Right lobe of liver (tissue), 6 donors: ENCODE data around the gene EML6. TPM values are rescaled to one million over a fixed set of nuclear protein-coding genes. Genes with fewer than 3 reads are reported as not detected.
A peak's percentile ranks its signal among the peaks of the same experiment; 100 is the strongest.

Experiments
- ATAC-seq, 4 donors: fragments of 200-7000 bp; cut with Tn5 transposase; one replicate each; pipeline ENCODE4 v1.9.1; 2020; ENCODE audit warnings: mild to moderate bottlenecking in 4 of 4, moderate library complexity in 4 of 4
- DNase-seq, 3 donors: peaks; one replicate each; pipeline ENCODE4 v3.0.0-alpha.2; 2020
- H3K27ac ChIP-seq, 3 donors: fragments of 200-600 bp; one replicate each; pipeline ENCODE4 v1.8.0; 2022
- H3K27me3 ChIP-seq, 2 donors: fragments of 200-600 bp; one replicate each; pipeline ENCODE4 v1.8.0; 2022
- H3K36me3 ChIP-seq, 4 donors: fragments of 200-600 bp; sonication (generic) in 1 of 4; one replicate each; pipeline versions ENCODE4 v1.5.1 to v1.8.0; 2017 to 2022; ENCODE audit warnings: control low read depth in 1 of 4
- H3K4me1 ChIP-seq, 4 donors: fragments of 200-600 bp; sonication (generic) in 1 of 4; one replicate each; pipeline versions ENCODE4 v1.5.1 to v1.8.0; 2017 to 2022; ENCODE audit warnings: control low read depth in 1 of 4
- H3K4me3 ChIP-seq, 3 donors: fragments of 200-600 bp; one replicate each; pipeline ENCODE4 v1.8.0; 2022
- H3K9me3 ChIP-seq, 4 donors: fragments of 200-600 bp; sonication (generic) in 1 of 4; one replicate each; pipeline versions ENCODE4 v1.5.1 to v1.8.0; 2017 to 2022; ENCODE audit warnings: control low read depth in 1 of 4
- POLR2A ChIP-seq: fragments of 450-650 bp; IDR thresholded peaks from one replicate; pipeline ENCODE4 v1.6.1; 2017; ENCODE audit warnings: antibody characterized with exemption, mild to moderate bottlenecking
- WGBS: methylation state at CpG from one replicate; pipeline ENCODE4 v1.1.6; 2018; ENCODE audit warnings: low coverage, low lambda C conversion rate; ENCODE audit not compliant: insufficient coverage; ENCODE audit errors: missing lambda C conversion rate; 5-methylcytosine and 5-hydroxymethylcytosine counted together
- intact Hi-C, 2 donors: fragments of 100-400 bp; cut with DNase I; formaldehyde crosslinking; loops; one replicate each; pipeline versions ENCODE4 v1.11.2 to v1.14.1; 2022
- total RNA-seq, 6 experiments: library from RNA; depleted of rRNA in 2 of 6; stranded (reverse); fragments of >200 nt in 2 of 6; fragmentation: NEBNext Ultra II Directional in 3 of 6; extraction: Animal tissue kit (Norgen Biotek cat#: 25700) in 3 of 6; gene quantifications; one replicate each; pipeline versions ENCODE4 v1.1.0 to v1.2.4, GENCODE V29; 2016 to 2023
- TF ChIP-seq, protein P1 (sequence below), 4 donors: fragments of 200-600 bp in 3 of 4; fragments of 450-650 bp in 1 of 4; IDR thresholded peaks; one replicate each; pipeline versions ENCODE4 v1.5.1 to v1.8.0; 2016 to 2022; ENCODE audit warnings: antibody characterized with exemption in 4 of 4, mild to moderate bottlenecking in 2 of 4
- donor health status: DM: no; HTN: yes; CAD: no.
- donor health status: DM: no; HTN: no; CAD: no.
- donor health status: DM: no; HTN: no; CAD: no.
- donor health status: DM: no; HTN: yes; CAD: no.
- donor health status: DM: no; HTN: yes; CAD: no.

The EML6 gene
- total RNA-seq, 6 experiments from 2014 or later = 0.82 to 2.5 (median 1.5) TPM

DNA sequence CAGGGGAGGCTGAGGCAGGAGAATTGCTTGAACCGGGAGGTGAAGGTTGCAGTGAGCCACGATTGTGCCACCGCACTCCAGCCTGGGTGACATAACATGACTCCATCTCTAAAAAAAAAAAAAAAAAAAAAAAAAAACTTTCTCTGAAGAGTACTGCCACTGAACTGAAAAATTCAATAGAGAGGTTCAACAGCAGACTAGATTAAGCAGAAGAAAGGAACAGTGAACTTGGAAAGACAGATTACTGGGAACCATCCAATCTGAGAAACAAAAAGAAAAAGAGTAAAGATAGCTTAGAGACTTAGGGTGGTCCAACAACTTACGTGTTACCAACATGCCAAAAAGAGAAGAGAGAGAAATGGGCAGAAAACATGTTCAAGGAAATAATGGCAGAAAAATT, 138.8 kb downstream of the EML6 start:
- ATAC-seq = no peak
- TF ChIP-seq, protein P1, sequence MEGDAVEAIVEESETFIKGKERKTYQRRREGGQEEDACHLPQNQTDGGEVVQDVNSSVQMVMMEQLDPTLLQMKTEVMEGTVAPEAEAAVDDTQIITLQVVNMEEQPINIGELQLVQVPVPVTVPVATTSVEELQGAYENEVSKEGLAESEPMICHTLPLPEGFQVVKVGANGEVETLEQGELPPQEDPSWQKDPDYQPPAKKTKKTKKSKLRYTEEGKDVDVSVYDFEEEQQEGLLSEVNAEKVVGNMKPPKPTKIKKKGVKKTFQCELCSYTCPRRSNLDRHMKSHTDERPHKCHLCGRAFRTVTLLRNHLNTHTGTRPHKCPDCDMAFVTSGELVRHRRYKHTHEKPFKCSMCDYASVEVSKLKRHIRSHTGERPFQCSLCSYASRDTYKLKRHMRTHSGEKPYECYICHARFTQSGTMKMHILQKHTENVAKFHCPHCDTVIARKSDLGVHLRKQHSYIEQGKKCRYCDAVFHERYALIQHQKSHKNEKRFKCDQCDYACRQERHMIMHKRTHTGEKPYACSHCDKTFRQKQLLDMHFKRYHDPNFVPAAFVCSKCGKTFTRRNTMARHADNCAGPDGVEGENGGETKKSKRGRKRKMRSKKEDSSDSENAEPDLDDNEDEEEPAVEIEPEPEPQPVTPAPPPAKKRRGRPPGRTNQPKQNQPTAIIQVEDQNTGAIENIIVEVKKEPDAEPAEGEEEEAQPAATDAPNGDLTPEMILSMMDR (IDR thresholded peaks at IDR 0.05) = no peak
- TF ChIP-seq POLR2A = no peak
- H3K27ac ChIP-seq = no peak overlapping the region
- no peaks in the 10 kb centered on the region for H3K36me3 ChIP-seq
- H3K9me3 ChIP-seq = no peaks in the 10 kb centered on the region
- H3K4me3 ChIP-seq = no peak overlapping the region
- WGBS = 82% methylated on average over 2 of the region's 4 CpGs
- no peak for DNase-seq
- intact Hi-C loops = no loop called here
- peaks cover 0 to 33% (median 6%) of the 10 kb centered on the region in 4 donors for H3K4me1 ChIP-seq
- H3K27me3 ChIP-seq = no peaks in the 10 kb centered on the region

DNA sequence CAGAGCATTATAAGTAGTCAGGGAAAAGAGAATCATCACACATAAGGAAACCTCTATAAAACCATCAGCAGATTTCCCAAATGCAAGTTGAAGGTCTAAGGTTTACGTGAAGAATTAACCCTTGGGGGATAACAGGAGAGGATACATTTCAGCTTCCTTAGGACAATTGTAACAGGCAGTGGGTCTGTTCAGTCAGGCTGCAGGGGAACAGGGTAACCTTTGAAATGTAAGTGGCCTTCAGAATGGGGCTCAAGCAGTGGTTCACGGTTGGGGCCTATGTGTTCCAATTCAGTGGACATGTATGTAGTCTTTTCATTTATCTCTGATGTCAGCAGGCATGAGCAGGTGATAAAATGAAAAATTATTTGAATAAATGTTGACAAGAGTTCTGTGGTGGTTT, 139.3 kb downstream of the EML6 start:
- H3K4me1 ChIP-seq = peaks cover 0 to 31% (median 6%) of the 10 kb centered on the region in 4 donors
- no peak overlapping the region for H3K27ac ChIP-seq
- no peak overlapping the region for H3K4me3 ChIP-seq
- TF ChIP-seq, protein P1 (IDR thresholded peaks at IDR 0.05) = no peak
- no peak for TF ChIP-seq POLR2A
- DNase-seq (no peak), ATAC-seq (no peak)
- WGBS = 75% methylated on average over 2 of the region's 2 CpGs
- no peaks in the 10 kb centered on the region for H3K36me3 ChIP-seq
- no peaks in the 10 kb centered on the region for H3K27me3 ChIP-seq
- no peaks in the 10 kb centered on the region for H3K9me3 ChIP-seq
- intact Hi-C loops = no loop called here

DNA sequence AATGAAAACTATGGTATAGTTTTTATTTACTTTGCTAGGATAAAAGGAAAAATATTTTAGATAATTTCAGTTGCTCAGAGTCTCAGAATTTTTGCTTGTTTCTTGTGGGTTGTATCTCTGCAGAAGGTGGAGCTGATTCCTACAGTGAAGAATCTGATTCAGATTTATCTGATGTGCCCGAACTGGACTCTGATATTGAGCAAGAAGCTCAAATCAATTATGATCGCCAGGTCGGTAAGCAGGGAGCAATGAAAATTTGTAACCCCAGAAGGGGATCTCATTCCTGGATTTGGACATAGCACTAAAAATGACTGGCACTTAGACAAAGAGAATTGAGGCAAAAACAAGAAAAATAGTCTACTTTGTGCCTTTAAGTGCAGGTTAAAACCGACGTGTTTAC, 140.2 kb downstream of the EML6 start:
- Histone ChIP-seq H3K4me3 (no peak overlapping the region), H3K27me3 (no peaks in the 10 kb centered on the region), H3K9me3 (no peaks in the 10 kb centered on the region), H3K27ac (no peak overlapping the region), H3K36me3 (no peaks in the 10 kb centered on the region), H3K4me1 (peaks cover 0 to 22% (median 6%) of the 10 kb centered on the region in 4 donors)
- TF ChIP-seq, protein P1 (IDR thresholded peaks at IDR 0.05) = no peak
- TF ChIP-seq POLR2A = no peak
- intact Hi-C loops = no loop called here
- ATAC-seq (peak; percentile 74 to 88 (median 86)), DNase-seq (no peak)
- 22% methylated on average over 5 of the region's 5 CpGs for WGBS

DNA sequence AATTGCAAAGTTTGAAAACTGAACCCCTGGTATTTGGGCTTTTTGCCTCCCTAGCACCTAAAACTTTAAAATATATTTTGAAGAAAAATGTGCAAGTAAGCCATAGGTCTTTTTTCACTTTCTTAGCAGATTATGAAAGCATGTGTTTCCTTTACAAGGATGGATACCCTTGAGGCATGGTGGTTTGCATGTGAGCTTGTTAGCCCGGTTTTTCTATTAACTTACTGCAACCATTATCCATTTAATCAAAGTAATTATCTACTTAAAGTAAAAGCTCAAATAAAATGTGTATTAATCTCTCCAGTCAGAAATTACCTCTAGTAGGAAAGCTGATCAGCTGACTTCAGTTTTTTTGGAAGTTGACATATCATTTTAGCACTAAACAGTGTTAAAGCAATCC, 140.6 kb downstream of the EML6 start:
- WGBS = 41% methylated on average over 1 of the region's 1 CpG
- no peak for ATAC-seq
- TF ChIP-seq POLR2A = no peak
- TF ChIP-seq, protein P1 (IDR thresholded peaks at IDR 0.05) = no peak
- intact Hi-C loops = no loop called here
- H3K27ac ChIP-seq = no peak overlapping the region
- H3K4me1 ChIP-seq = peaks cover 0 to 18% (median 6%) of the 10 kb centered on the region in 4 donors
- H3K4me3 ChIP-seq = no peak overlapping the region
- no peaks in the 10 kb centered on the region for H3K9me3 ChIP-seq
- no peaks in the 10 kb centered on the region for H3K36me3 ChIP-seq
- no peak for DNase-seq
- H3K27me3 ChIP-seq = no peaks in the 10 kb centered on the region

DNA sequence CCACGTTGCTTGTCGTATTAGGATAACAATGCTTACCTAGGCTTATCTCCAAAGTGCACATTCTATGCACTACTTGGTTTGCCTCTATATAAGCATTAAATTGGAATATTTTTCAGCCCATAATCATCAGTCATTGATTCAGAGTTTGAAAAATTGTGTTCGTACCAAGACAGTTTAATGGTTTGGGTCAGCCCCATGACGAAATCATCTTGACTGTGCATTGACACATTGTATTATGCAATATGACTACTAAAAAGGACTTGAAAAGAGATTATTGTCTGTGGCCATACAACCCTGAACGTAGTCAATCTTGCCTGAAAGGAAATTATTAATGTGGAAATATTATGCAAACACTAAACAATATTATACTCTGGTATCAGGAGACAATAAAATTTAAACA, 141.3 kb downstream of the EML6 start:
- Histone ChIP-seq H3K4me1 (peaks cover 0 to 18% (median 6%) of the 10 kb centered on the region in 4 donors), H3K9me3 (no peaks in the 10 kb centered on the region), H3K27me3 (no peaks in the 10 kb centered on the region), H3K4me3 (no peak overlapping the region), H3K36me3 (no peaks in the 10 kb centered on the region), H3K27ac (no peak overlapping the region)
- DNase-seq (no peak), ATAC-seq (peak in 3 of 4 donors; percentile 38 to 63 (median 50))
- intact Hi-C loops = no loop called here
- TF ChIP-seq, protein P1 (IDR thresholded peaks at IDR 0.05) = no peak
- no peak for TF ChIP-seq POLR2A
- 15% methylated on average over 5 of the region's 5 CpGs for WGBS
